ENCODE data around the gene STAT6.
"Not testable (repeated sequence)": the region's sequence is repeated elsewhere in the genome, so short reads cannot be mapped to it uniquely, and the experiment has no call there.

Gene STAT6

DNA sequence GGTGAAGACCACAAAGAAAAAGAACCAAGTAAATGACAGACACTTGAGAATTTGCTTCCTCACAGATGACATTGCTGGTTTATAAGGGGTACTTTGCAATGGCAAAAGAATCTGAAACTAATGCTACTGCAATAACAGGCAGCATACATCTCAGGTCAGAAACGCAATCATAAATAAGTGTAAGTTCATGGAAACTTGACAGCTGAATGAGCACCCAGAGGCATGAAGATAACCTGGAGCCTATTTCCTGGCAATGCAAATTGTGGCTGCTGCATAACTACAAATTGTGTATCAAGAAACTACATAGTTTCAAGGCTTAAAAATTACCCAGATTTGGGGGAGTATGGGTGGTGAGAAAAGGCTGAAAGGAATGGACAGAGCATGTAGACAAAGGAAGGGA is 52.7 kb downstream of the STAT6 start:
- DNase-seq (ENCODE audit: extremely low spot score), result no peak
- ChIA-PET CTCF (interaction anchor here (1.2 to 5.9 kb wide), 7 partner anchors 9 to 296 kb away, joined by 3 to 64 read pairs (median 5); partner anchors contain the start of genes MYO1A and STAT6), POLR2A (no interaction called here)
- TF ChIP-seq, protein P1, sequence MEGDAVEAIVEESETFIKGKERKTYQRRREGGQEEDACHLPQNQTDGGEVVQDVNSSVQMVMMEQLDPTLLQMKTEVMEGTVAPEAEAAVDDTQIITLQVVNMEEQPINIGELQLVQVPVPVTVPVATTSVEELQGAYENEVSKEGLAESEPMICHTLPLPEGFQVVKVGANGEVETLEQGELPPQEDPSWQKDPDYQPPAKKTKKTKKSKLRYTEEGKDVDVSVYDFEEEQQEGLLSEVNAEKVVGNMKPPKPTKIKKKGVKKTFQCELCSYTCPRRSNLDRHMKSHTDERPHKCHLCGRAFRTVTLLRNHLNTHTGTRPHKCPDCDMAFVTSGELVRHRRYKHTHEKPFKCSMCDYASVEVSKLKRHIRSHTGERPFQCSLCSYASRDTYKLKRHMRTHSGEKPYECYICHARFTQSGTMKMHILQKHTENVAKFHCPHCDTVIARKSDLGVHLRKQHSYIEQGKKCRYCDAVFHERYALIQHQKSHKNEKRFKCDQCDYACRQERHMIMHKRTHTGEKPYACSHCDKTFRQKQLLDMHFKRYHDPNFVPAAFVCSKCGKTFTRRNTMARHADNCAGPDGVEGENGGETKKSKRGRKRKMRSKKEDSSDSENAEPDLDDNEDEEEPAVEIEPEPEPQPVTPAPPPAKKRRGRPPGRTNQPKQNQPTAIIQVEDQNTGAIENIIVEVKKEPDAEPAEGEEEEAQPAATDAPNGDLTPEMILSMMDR (IDR thresholded peaks at IDR 0.05; ENCODE audit: control extremely low read depth, extremely low read depth, low read depth, missing control alignments), result no peak

DNA sequence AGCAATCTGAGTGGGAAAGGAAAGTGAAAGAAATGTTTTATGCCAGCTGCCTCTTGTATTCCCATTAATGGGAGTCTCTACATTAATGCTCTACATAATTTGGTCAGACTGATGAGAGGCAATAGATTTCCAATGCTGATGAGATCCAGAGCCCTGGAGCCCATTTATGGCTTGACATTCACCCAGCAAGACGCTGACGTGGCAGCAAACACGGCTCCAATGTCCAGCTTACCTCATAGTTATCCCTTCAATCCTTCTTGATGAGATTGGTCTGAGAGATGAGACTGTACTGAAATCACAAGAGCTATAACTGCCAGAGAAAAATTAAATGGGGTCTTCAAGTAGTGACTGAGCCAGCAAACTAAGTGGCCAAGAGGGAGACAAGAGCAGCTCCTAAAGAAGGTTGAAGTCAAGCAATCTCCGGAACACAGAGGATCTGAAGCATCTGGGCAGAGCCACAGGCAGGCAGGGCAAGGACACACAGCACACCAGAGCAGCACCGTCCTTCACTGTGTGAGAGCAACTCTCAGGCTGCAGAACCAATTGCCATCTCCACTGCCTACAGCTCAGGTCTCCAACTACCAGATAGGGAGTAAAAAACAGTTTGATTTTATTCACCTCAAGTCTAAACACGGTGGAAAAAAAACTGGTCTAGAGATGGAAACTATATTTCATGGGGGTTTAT is 54.0 kb downstream of the STAT6 start:
- ChIA-PET CTCF (interaction anchor here (0.8 to 1.9 kb wide), 8 partner anchors 10 to 67 kb away, joined by 3 to 9 read pairs (median 4); no protein-coding TSS in a partner anchor), POLR2A (no interaction called here)
- DNase-seq (ENCODE audit: extremely low spot score), result no peak
- TF ChIP-seq, protein P1 (IDR thresholded peaks at IDR 0.05; ENCODE audit: control extremely low read depth, extremely low read depth, low read depth, missing control alignments), result no peak

DNA sequence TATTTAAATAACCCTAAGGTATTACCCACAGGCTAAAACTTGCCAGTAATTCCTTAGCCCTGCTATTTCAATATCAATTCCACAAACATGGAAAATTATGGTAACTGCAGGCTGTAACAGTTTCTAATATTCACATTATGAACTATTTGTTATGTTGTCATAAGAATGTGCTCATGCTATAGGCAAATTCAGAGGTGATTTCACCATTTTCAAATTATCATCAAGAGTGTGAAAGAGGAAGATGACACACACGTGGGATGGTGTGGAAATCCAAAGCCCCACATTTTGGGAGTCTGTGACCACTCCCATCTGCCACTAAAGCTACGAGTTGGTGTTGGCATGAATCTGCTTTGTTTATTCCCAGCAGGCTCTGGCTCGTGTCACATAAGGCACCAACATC is 55.3 kb downstream of the STAT6 start:
- TF ChIP-seq, protein P1 (IDR thresholded peaks at IDR 0.05; ENCODE audit: control extremely low read depth, extremely low read depth, low read depth, missing control alignments), result no peak
- CTCF ChIA-PET, result interaction anchor here (1.1 to 1.9 kb wide), 2 partner anchors 8 to 54 kb away, joined by 3 to 4 read pairs; no protein-coding TSS in a partner anchor
- no peak for DNase-seq (ENCODE audit: extremely low spot score)
- POLR2A ChIA-PET, result no interaction called here

DNA sequence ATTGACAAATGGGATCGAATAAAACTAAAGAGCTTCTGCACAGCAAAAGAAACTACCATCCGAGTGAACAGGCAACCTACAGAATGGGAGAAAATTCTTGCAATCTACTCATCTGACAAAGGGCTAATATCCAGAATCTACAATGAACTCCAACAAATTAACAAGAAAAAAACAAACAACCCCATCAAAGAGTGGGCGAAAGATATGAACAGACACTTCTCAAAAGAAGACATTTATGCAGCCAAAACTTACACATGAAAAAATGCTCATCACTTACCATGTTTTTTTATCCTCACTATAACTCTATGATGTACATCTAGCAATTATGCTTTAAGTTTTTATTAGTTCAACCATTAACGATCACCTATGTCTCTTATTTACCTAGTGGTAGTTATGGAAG is 57.3 kb downstream of the STAT6 start:
- CTCF ChIA-PET; POLR2A ChIA-PET; DNase-seq (ENCODE audit: extremely low spot score): not testable (repeated sequence)

DNA sequence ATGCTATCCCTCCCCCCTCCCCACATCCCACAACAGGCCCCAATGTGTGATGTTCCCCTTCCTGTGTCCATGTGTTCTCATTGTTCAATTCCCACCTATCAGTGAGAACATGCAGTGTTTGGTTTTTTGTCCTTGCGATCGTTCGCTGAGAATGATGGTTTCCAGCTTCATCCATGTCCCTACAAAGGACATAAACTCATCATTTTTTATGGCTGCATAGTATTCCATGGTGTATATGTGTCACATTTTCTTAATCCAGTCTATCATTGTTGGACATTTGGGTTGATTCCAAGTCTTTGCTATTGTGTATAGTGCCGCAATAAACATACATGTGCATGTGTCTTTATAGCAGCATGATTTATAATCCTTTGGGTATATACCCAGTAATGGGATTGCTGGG is 58.0 kb downstream of the STAT6 start:
- DNase-seq (ENCODE audit: extremely low spot score); POLR2A ChIA-PET: not testable (repeated sequence)
- CTCF ChIA-PET, result interaction anchor here (7.3 kb wide), 1 partner anchor 7 kb away, joined by 64 read pairs; no protein-coding TSS in a partner anchor

DNA sequence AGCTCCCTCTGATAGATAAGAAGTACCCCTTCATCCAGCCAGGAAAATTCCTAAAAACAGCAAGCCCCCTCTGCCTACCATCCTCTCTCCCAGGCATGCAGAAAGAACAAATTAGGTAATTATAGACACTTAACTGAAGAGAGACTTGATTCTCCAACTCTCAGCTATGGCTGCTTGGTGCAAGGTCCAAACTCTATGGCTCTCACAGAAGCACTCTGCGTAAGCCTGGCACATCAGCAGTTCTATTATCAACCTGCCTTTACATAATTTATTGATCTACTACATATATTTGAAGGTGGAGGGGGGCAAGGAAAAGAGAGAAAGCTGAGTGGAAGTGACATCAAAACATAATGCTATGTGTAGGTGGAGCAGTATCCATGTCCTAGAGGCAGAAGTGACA is 60.2 kb downstream of the STAT6 start:
- CTCF ChIA-PET, result interaction anchor here (1.1 to 7.3 kb wide), 9 partner anchors 10 to 61 kb away, joined by 3 to 64 read pairs (median 7); partner anchors contain the start of gene STAT6

DNA sequence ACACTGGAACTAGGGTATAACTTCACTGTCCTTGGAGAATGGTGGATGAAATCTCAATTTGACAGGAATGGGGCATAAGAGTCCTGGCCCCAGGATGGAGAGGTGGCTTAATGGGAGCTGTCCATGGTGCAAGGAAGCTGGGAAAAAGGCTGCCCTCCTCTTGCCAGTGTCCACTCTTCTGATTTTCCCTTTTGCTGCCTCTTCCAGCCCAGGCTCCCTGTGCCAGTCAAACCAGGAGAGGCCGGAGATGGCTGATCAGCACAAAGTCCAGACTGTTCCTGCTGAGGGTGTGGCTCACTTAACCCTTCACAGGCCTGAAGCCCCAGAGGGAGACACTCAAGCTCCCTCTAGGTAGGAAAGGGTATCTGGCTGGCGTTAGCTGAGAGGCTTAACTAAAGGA is 61.3 kb downstream of the STAT6 start, which contains the start of gene MYO1A:
TSS of gene MYO1A (minus strand) at position 240 of the 400 bp plus-strand sequence. CDS start 1,806 bp downstream, outside the sequence.
- DNase-seq (ENCODE audit: extremely low spot score), result no peak
- CTCF ChIA-PET, result interaction anchor here (1.1 to 7.3 kb wide), 8 partner anchors 9 to 49 kb away, joined by 3 to 64 read pairs (median 6); no protein-coding TSS in a partner anchor
- TF ChIP-seq, protein P1 (IDR thresholded peaks at IDR 0.05; ENCODE audit: control extremely low read depth, extremely low read depth, low read depth, missing control alignments), result no peak
- POLR2A ChIA-PET, result interaction anchor here (0.6 kb wide), 1 partner anchor 593 kb away, joined by 4 read pairs; no protein-coding TSS in a partner anchor

More for the DNA sequence above, 60.2 kb downstream of the STAT6 start:
- DNase-seq (ENCODE audit: extremely low spot score), result no peak
- POLR2A ChIA-PET, result no interaction called here
- TF ChIP-seq, protein P1 (IDR thresholded peaks at IDR 0.05; ENCODE audit: control extremely low read depth, extremely low read depth, low read depth, missing control alignments), result no peak

Data from GM10248 (cell line).